K562 (cell line): ENCODE results near the gene NR1H3. TPM values are rescaled to one million over a fixed set of nuclear protein-coding genes. Genes with fewer than 3 reads are reported as not detected.

Experiments
- ASH1L ChIP-seq: fragments of 450-650 bp; IDR thresholded peaks from 2 replicates; pipeline ENCODE4 v1.6.1; 2018; ENCODE audit warnings: borderline replicate concordance, mild to moderate bottlenecking, low read depth; ENCODE audit not compliant: partially characterized antibody
- CREB3 ChIP-seq: fragments of 450-650 bp; conservative IDR thresholded peaks from 2 replicates; pipeline ENCODE4 v1.6.1; 2016; ENCODE audit warnings: missing genetic modification characterization, low read depth, mild to moderate bottlenecking, missing compliant biosample characterization, moderate library complexity
- E2F3 ChIP-seq: fragments of 250-450 bp; sonication (Bioruptor Pico); IDR thresholded peaks from 2 replicates; pipeline ENCODE4 v1.4.0; 2020; ENCODE audit warnings: mild to moderate bottlenecking
- ESRRA ChIP-seq: fragments of 450-650 bp; IDR thresholded peaks from 2 replicates; pipeline ENCODE4 v1.6.1; 2014; ENCODE audit warnings: low read depth, mild to moderate bottlenecking, moderate library complexity, borderline replicate concordance
- HBP1 ChIP-seq: fragments of 450-650 bp; formaldehyde crosslinking; IDR thresholded peaks from 2 replicates; pipeline ENCODE4 v1.4.0; 2022; ENCODE audit warnings: missing genetic modification characterization
- HLTF ChIP-seq: fragments of 450-650 bp; IDR thresholded peaks from 2 replicates; pipeline ENCODE4 v1.6.1; 2016
- HOMEZ ChIP-seq: fragments of 250-450 bp; sonication (Bioruptor Pico); IDR thresholded peaks from 2 replicates; pipeline ENCODE4 v1.4.0; 2020; ENCODE audit warnings: mild to moderate bottlenecking, moderate library complexity
- JUND ChIP-seq, 2 experiments: IDR thresholded peaks; 2 replicates in 1 of 2; 3 replicates in 1 of 2; pipeline ENCODE4 v1.6.1; 2011; ENCODE audit warnings: borderline replicate concordance in 2 of 2, low read depth in 2 of 2, low read length in 2 of 2, improper control_type of control experiment in 1 of 2, missing biosample characterization in 1 of 2, missing genetic modification characterization in 1 of 2, missing genetic modification reagents in 1 of 2
- NRF1 ChIP-seq, 2 experiments: fragments of 450-650 bp; IDR thresholded peaks in 1 of 2; conservative IDR thresholded peaks in 1 of 2; 2 replicates each; pipeline ENCODE4 v1.6.1; 2014; ENCODE audit warnings: mild to moderate bottlenecking in 2 of 2
- POLR3G ChIP-seq: IDR thresholded peaks from 2 replicates; pipeline ENCODE4 v1.6.1; 2011; ENCODE audit not compliant: insufficient read length, insufficient replicate concordance; ENCODE audit errors: extremely low read depth
- PYGO2 ChIP-seq: fragments of 450-650 bp; IDR thresholded peaks from 2 replicates; pipeline ENCODE4 v1.6.1; 2016; ENCODE audit warnings: mild to moderate bottlenecking, missing genetic modification characterization, moderate library complexity, missing compliant biosample characterization
- RFX7 ChIP-seq: fragments of 250-450 bp; sonication (Bioruptor Pico); IDR thresholded peaks from 2 replicates; pipeline ENCODE4 v1.5.1; 2021; ENCODE audit warnings: mild to moderate bottlenecking
- RREB1 ChIP-seq: fragments of 250-450 bp; sonication (Bioruptor Pico); IDR thresholded peaks from 2 replicates; pipeline ENCODE4 v1.4.0; 2020
- ZNF146 ChIP-seq: IDR thresholded peaks from one replicate; pipeline ENCODE4 v1.6.1; 2018; ENCODE audit warnings: missing compliant biosample characterization; ENCODE audit not compliant: unreplicated experiment
- ZNF274 ChIP-seq: IDR thresholded peaks from 2 replicates; pipeline ENCODE4 v1.6.1; 2011; ENCODE audit warnings: low read depth, mild to moderate bottlenecking, low read length, moderate library complexity, borderline replicate concordance
- ZNF311 ChIP-seq: fragments of 250-450 bp; sonication (Bioruptor Pico); IDR thresholded peaks from 2 replicates; pipeline ENCODE4 v1.4.0; 2020; ENCODE audit warnings: mild to moderate bottlenecking, moderate library complexity
- ZNF778 ChIP-seq: fragments of 450-650 bp; formaldehyde crosslinking; IDR thresholded peaks from 2 replicates; pipeline ENCODE4 v1.4.0; 2020; ENCODE audit warnings: mild to moderate bottlenecking, moderate library complexity
- polyA plus RNA-seq, 8 experiments: library from polyadenylated mRNA; depleted of rRNA in 4 of 8; stranded (reverse) in 5 of 8; unstranded in 3 of 8; fragments of >200 nt; fragmentation: Nextera tagmentation in 2 of 8; fragmentation: Illumina TruSeq in 1 of 8; extraction: Ambion mirVana in 2 of 8; extraction: Trizol in 1 of 8; gene quantifications; 2 replicates each; pipeline versions ENCODE4 v1.2.1 to v1.2.3, GENCODE V29; 2011 to 2014; ENCODE audit warnings: inconsistent platforms in 1 of 8, missing spikeins in 1 of 8
- total RNA-seq, 7 experiments: library from RNA; depleted of rRNA in 6 of 7; stranded (reverse); fragments of >200 nt in 6 of 7; fragmentation: Illumina TruSeq in 2 of 7; extraction: Trizol in 2 of 7; gene quantifications; 2 replicates each; pipeline versions ENCODE4 v1.2.1 to v1.2.3, GENCODE V29; 2011 to 2021; ENCODE audit warnings: low replicate concordance in 1 of 7

NR1H3 gene
- total and polyA plus RNA-seq, 9 of the 15 experiments (the other 6 are each of a cell fraction or from before 2014, with no cell fraction given) = 8.2 to 26.0 (median 11.9) TPM

- TF ChIP-seq CREB3 (tag) (0 out of 2 replicates have a peak, but pooled peaks have one; percentile 25), E2F3 (CRISPR knock-in tag) (peak; percentile 58; the same call in 1 of the 2 replicates), ZNF274 (no peak), ZNF311 (CRISPR knock-in tag) (no peak; the same call in 1 of the 2 replicates), JUND (IDR thresholded peaks at IDR 0.05; ENCODE audit: borderline replicate concordance, low read depth, low read length) (peak; percentile 90), JUND (tag; IDR thresholded peaks at IDR 0.05; ENCODE audit: borderline replicate concordance, low read depth, low read length) (no peak; the same call in 2 of the 3 replicates), RREB1 (no peak), NRF1 (conservative IDR thresholded peaks at IDR 0.05 in 1 of 2, IDR thresholded peaks at IDR 0.05 in 1 of 2) (peak; percentile 36 to 43; a peak in 1 of 4 replicates), ZNF778 (no peak), ESRRA (no peak), HLTF (no peak), POLR3G (no peak), ASH1L (peak; percentile 85), RFX7 (CRISPR knock-in tag) (no peak), PYGO2 (tag) (no peak), HOMEZ (CRISPR knock-in tag) (no peak), ZNF146 (CRISPR knock-in tag) (no peak), HBP1 (CRISPR knock-in tag) (no peak)
These were observed 11.4 kb downstream of the NR1H3 start (continued) for GRCh38 chr11:47269002-47269828.
